Activated CD4-positive, alpha-beta T cell treated with anti-CD3 and anti-CD28 coated beads, Interleukin-2, amount 50 U/mL, for 16 hours (primary cell): ENCODE data around the gene GPD1.

Experiments used
- DNase-seq: peaks from one replicate; pipeline ENCODE4 v3.0.0-alpha.2; 2020

The GPD1 gene

DNA sequence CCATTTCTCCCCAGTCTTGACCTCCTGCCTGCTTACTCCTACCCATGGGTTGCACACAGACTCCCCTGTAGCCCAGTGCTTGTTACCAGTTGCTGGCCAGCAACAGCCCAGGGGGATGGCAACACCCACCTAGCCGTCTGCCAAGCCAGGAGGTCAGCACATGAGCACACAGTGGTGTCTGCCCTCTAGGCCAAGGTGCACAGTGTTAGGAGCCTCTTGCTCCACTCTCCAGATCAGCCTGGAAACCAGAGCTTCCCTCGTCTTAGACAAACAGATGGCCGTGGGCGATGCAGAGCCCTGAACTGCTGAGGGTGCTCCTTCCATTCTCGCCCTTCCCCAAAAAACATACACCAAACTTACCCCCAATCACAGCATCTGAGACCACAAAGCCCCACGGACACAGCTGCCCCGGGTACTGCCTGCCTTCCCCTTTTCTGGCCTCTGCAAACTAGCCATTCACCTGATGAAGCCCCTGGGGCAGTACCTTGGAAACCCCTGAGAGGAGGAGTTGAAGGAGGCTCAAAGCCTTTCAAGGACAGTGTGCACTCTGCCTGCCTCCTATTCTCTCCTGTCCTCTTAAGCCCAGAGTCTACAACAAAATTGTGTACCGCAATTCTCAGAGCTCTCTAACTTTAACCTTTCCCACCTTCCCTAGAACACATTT is 1.0 kb upstream of the GPD1 start:
- no peak for DNase-seq

DNA sequence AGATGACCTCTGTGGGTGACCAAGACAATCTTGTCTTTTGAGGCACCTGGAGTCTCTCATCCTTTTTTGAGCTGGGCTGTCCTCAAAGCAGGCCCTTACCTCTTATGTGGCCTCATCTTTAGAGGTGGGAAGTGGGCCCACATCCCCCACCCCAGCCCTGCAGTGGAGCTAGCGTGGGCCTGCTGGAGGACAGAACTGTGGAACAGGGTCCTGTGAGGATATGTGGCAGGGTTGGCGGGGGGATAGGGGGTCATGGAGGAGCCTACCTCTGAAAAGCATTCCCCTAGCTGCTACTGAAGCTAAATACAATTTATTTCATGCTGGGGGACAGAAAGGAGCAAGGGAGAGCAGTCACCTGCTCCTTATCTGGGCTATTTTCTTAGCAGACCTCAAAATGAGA is 457 bp upstream of the GPD1 start:
- DNase-seq: no peak

DNA sequence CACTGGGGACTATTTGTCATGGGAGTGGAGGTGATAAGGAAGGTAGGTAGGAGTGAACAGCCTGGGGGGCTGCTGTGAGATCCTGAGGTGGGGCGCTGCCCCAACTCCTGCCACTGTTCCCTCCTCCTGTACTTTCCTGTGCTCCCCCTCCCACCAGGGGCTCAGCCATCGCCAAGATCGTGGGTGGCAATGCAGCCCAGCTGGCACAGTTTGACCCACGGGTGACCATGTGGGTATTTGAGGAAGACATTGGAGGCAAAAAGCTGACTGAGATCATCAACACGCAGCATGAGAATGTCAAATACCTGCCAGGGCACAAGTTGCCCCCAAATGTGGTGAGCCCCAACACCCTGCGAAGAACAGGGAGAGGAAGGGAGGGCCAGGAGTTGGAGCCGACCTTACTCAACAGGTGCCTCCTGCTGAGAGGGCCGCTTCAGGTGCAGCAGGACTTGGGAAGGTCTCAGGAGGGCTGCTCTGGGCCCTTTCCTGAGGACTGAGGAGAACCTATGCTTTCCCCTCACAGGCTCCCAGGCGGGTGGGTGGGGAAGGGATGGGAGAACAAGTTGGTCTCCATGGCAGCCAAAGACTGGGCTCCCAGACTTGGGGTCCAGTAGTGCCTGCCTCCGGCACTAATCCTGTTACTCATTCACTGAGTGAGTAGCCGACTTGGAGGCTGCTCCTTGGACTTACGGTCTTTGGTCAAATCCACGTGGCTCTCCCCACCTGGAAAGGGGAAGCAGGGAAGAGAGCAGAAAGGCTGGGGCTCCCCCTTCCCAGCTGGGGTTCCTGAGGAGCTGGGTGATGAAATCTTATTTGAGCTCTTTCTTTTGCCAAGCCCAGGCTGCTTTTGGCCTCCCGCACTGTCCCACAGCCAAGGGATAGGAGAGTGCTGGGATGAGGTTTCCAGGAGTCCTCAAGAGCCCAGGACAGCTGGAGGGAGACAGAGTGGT is 884 bp downstream of the GPD1 start:
- no peak for DNase-seq

DNA sequence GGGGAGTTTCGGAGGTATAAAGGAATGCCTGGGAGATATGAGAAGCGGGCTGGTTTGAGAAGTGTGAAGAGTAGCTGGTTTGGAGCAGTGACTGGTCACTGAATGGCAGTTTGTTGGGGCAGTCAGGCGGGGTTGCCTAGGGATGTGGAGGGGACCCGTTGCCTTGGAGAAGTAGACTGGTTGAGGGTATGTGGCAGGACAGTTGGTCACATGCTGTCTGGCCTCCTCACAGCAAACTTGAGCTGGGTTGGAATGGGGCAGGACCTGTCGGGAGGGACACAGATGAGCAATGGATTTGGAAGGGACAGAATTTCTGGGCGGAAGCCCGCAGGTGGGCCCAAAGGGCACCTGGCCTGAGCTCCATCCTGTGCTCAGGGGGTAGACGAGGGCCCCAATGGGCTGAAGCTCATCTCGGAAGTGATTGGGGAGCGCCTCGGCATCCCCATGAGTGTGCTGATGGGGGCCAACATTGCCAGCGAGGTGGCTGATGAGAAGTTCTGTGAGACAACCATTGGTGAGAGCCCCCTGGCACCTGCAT is 2.2 kb downstream of the GPD1 start:
- no peak for DNase-seq

DNA sequence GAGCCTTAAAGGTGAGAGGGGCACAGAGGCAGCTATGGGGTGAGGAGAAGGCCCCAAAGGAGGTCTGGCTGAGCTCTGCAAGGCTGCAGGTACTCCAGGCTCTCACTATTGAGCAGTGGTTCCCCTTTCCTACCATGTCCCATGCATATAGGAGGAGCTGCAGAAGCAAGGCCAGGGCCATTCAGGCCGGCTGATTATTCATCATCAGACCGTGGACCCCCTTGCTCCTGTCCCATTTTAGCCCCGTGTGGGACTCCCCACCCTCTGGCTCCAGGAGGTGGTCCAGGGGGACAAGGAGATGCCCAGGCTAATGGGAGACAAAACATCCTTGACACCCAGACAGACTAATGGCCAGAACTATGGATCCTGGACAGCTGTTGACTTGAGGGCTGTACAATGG is 3.1 kb downstream of the GPD1 start:
- DNase-seq: no peak

DNA sequence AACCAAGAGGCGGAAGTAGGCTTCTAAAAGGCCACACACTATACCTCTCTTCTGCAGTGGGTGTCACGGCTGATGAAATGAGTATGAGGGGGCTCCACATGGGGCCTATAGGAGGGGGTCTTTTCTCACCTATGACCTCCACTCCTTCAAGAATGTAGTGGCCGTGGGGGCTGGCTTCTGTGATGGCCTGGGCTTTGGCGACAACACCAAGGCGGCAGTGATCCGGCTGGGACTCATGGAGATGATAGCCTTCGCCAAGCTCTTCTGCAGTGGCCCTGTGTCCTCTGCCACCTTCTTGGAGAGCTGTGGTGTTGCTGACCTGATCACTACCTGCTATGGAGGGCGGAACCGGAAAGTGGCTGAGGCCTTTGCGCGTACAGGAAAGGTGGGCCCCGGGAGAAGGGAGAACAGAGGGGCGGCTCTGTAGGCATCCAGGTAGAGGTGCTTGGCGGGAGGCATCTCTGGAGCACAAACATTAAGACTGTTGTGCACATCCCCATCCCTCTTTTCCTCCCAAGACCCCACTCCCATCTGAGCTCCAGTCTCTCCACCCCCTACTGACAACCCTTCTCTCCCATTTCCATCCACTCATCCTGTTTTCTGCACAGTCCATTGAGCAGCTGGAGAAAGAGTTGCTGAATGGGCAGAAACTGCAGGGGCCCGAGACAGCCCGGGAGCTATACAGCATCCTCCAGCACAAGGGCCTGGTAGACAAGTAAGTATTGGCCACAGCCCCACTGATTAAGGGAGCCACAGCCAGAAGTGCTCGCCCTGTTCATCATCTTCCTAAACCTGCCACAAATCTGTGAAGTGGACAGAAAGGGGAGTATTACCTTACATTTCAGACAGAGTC is 3.8 kb downstream of the GPD1 start:
- no peak for DNase-seq

DNA sequence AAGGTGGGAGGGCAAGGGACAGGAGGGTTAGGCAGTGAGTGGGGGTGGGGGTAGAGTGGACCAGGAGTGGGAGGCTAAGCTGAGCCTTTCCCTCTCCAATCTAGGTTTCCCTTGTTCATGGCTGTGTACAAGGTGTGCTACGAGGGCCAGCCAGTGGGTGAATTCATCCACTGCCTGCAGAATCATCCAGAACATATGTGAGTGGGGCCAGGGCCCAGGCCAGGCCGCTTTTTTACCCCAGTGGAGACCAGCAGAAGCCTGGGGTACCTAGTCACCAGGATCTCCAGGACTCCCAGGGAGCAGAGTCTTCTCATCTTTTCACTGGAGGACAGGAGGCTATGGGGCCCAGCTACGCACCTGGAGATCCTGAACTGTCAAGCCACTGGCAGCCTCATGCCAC is 5.5 kb downstream of the GPD1 start:
- DNase-seq: no peak

DNA sequence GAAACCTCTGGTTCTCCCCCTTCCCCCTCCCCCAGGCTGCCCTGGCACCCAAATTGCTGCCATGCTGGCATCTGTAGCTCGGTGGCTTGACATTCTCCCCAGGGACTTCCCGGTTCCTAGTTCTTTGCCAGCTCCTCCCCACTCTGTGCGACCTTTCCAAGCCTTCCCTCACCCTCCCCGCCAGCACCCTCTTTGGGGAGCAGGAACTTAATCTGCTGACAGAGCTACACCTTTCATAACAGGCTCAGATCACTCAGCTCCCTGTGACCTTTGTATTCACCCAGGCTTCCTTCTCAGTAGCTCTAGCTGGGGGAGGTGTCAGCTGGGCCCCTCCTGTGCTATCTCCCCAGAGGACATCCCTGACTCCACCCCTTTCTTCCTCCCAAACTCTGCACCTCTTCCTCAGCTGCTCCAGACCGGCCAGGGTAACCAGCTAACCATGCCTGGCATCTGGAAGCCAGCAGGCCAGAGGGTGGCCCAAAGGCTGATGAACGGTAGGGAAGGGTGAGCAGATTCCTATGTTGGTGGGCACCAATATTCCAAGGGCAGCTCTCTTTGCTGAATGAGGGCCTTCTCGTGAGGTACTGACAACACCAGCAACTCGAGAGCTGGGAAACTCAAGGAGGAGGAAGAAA is 6.4 kb downstream of the GPD1 start:
- no peak for DNase-seq

DNA sequence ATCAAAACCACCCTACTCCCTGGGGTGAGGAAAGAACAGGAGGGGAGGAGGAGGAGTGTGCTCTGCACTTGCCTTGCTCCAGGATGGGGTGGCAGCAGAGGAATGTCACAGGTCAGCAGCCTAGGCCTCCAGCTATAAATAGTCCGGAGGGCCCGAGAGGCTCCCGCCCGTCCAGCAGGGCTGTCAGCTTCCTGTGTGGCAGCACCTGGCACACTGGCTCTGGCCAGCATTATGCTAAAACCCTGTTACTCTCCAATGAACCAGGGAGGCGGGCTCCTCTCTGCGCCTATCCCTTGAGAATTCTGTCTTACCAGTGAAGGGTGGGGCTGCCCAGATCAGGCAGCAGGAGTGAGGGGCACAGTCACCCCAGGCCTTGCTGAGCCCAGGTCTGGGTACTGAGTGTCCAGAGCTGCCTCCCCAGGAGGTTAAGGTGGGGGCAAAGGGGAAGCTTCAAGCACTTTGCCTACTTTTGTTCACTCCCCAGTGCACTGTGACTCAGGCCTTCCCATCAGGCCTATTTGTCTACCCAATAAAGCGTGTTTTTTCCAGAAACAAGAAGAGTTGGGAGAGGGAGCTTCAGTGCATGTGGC is 7.0 kb downstream of the GPD1 start:
- no peak for DNase-seq

DNA sequence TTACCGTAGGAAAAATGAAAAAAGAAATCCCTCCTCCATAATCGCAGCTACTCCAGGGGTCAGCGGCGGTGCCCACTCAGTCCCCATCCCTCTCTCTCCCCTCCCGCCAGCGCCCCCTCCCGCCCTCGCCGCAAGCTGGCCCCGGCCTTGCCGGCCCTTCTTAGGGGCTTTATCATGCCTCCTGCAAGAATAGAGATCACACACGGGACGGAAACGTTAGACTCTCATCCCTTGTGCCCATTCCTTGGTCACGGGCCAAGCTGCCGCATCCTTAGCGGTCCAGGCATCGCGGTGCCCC is 7.5 kb downstream of the GPD1 start:
- DNase-seq: no peak

DNA sequence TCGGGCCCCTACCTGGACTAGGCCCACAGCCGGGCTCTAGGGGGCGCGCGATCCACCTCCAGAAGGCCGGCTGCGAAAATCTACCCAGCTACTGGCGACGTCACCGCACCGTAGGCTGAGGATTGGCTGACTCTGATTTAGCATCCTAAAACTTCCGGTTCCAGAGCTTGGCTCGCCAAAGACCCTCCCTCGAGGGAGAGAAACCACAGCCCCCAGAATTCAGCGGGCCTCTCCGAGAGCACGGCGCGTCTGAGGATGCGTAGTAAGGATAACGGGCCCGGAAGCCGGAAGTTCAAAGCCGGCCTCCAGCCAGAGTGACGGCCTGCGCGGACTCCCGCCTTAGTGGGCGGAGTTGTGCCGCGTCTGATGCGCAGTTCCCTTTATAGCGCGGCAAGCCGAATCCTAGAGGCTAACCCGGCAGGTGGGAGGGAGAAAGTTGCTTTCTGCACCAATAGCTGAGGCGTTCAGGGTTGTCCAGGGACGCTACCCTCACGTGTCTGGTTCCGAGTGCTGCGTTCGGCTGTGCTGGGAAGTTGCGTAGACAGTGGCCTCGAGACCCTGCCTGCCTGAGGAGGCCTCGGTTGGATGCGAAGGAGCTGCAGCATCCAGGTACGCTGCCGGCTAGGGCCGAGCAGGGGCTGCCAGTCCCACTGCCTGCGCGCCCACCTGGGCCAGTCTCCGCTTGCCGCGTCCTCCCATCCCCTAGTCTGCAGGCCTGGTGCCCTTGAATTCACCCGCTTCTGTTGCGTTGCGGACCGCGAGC is 8.1 kb downstream of the GPD1 start, which contains the start of gene COX14:
COX14 (plus strand) TSS at position 544 of the 763 bp plus-strand sequence. CDS start 7,808 bp downstream, outside the sequence.
- peak; percentile 100 for DNase-seq

DNA sequence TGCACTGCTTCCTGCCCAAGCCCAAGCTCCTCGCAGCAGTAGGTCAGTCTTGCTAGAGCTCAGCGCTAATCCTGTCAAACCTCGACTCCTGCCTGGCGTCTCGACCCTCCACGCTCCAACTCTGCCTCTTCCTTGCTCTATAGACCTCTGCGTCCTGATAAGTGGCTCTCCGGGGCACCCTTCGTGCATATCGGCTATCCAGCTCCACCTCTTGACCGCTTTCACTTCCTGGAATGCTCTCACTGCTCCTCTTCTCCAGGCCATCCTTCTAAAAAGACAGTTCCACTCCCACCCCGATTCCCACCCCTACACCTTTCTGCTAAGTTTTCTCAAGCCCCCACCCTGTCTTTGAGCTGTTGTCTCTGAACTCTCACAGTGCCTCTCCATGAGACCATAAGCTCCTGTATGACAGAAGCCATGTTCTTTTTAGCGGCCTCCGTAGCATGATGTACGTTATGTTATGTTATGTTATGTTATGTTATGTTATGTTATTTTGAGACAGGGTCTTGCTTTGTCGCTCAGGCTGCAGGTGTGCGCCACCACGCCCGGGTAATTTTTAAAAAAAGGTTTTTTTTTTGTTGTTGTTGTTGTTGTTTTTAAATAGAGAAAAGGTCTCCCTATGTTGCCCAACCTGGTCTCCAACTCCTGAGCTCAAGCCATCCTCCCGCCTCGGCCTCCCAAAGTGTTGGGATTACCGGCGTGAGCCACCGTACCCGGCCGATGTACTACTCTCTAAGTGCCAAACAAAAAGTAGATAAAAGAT is 8.8 kb downstream of the GPD1 start:
- DNase-seq: peak; percentile 25

DNA sequence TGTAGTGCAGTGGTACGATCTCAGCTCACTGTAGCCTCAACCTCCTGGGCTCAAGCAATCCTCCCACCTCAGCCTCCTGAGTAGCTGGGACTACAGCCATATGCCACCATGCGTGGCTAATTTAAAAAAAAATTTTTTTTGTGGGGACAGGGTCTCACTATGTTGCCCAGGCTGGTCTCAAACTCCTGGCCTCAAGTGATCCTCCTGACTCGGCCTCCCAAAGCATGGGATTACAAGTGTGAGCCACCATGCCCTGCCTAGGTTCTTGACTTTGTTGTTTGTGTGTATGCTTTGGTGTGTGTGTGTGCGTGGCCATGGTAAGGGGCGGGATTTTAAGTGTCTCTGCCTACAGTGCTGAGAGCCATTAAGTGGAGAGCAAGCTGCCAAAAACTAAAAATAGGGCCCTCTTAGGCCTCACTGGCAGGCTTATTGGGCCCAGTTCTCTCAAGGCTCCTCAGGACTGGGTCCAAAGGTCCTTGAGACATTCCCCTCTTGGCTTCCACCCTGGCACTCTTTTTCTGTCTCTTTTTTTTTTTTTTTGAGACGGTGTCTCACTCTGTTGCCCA is 13.3 kb downstream of the GPD1 start:
- DNase-seq: no peak

DNA sequence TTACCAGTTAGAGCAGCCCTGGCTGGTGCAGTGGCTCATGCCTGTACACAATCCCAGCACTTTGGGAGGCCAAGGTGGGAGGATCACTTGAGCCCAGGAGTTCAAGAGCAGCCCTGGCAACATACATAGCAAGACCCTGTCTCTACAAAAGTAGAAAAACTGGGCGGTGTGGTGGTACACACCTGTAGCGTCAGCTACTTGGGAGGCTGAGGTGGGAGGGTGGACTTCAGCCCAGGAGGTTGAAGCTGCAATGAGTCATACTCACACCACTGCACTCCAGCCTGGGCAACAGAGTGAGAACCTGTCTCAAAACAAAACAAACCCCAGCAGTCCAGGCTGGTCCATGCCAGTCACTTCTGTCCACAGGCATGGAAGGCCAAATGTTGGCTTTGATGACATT is 15.6 kb downstream of the GPD1 start:
- DNase-seq: no peak

DNA sequence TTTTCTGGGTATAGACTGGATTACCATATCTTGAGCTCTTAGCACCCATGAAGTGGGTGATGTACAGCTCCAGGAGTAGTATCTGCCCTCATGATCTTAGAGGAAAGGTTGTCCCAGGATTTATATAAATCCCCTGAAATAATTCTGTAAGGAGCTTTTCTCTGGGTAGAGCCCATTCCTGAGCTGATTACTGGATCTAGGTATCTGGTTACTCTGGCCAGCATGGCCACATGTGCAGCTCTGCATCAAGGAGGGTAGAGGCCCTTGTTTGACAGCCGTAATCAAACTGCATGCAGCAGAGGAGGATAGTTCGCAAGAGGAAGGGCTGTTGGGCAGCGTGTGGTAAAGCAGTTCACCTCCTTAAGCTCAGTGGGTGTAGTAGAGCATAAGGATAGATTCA is 16.7 kb downstream of the GPD1 start:
- DNase-seq: no peak

DNA sequence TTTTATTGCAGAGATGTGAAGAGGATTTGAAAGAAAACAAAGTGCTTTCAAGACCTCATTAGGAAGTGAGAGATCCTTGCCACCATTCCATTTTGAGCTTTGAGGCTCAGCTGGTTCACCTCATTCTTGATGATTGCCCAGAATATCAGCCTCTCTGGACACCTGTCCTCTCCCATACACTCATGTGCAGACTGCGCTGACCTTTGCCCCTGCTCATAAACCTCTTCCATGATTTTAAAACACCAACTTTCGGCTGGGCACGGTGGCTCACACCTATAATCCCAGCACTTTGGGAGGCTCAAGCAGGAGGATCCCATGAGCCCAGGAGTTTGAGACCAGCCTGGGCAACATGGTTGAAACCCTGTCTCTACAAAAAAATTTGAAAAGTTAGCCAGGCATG is 17.1 kb downstream of the GPD1 start:
- no peak for DNase-seq

DNA sequence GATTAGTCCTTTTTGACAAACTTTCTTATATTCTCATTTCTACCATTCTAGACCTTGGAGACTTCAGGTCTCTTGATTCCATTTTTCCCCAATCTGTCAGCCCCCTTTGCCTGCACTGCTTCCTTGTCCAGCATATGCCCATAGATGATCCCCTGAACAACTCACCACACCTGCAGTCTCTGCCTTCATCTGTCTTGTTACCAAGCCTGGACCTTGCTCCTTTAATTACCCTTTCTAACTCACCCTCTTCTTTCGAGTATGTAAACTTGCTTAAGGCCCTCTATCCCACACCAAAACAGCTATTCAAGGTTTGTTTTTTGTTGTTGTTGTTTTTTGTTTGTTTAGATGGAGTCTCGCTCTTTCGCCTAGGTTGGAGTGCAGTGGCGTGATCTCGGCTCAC is 17.8 kb downstream of the GPD1 start:
- no peak for DNase-seq

DNA sequence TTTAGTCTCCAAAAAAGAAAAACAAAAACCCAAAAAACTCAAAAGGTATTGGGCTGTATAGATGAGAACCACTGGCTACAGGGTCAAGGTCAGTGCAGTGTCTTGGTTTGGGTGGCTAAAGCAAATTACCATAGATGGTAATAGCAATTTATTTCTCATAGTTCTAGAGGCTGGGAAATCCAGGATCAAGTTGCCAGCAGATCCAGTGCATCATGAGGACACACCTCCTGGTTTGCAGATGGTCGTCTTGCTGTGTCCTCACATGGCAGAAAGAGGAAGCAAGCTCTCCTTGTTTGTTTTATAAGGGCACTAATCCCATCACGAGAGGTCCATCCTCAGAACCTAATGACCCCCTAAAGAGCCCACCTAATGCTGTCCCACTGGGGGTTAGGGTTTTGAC is 19.4 kb downstream of the GPD1 start:
- DNase-seq: no peak

DNA sequence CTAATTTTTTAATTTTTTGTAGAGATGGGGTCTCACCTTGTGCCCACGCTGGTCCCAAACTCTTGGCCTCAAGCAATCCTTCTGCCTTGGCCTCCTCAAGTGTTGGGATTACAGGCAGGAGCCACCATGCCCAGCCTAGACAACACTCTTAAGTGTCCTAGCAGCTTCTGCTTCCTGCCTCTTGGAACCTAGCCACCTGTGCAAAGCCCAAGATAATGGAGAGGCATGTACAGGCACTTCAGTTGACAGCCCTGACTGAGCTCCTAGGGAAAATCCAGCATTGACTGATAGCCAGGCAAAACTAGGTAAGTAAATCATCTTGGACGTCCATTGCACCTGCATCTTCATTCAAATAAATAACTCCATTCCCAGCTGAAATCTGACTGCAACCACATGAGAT is 23.7 kb downstream of the GPD1 start:
- DNase-seq: no peak

DNA sequence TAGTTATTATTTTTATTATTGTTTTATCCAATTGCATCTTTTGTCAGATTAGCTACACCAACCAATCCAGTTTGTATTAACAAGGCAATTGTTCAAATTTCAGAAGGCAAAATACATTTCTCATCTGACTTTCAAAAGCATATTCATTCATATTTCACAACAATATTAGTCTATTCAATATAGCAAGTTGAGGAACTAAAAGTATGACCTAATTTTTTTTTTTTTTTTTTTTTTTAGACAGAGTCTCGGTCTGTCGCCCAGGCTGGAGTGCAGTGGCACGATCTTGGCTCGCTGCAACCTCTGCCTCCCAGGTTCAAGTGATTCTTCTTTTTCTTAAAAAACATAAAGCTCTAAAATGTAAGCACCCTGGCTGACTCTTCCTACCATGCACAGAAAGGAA is 25.5 kb downstream of the GPD1 start:
- DNase-seq: no peak
